ENCODE results near the gene MRO. TPM values are rescaled to one million over a fixed set of nuclear protein-coding genes. Genes with fewer than 3 reads are reported as not detected.

Gene MRO
- total and polyA plus RNA-seq, 2 of the 4 experiments (the other 2 are of a cell fraction) = not detected

Other genes starting within 250 kb of the MRO start
- 32.6 and 50.0 TPM in 2 replicates for gene ME2, start 59.1 kb upstream of the MRO start, total RNA-seq (2012; rRNA removed)
- gene ME2, start 59.1 kb upstream of the MRO start, polyA plus RNA-seq (2012; rRNA removed) = 25.4 and 29.7 TPM in 2 replicates
- gene ELAC1, start 148.0 kb upstream of the MRO start, total RNA-seq (2012; rRNA removed) = 5.2 and 6.4 TPM in 2 replicates
- 7.7 and 8.4 TPM in 2 replicates for gene ELAC1, start 148.0 kb upstream of the MRO start, polyA plus RNA-seq (2012; rRNA removed)
- 145 and 194 TPM in 2 replicates for gene SMAD4, start 210.2 kb upstream of the MRO start, total RNA-seq (2012; rRNA removed)
- 54.3 and 57.6 TPM in 2 replicates for gene SMAD4, start 210.2 kb upstream of the MRO start, polyA plus RNA-seq (2012; rRNA removed)